ENCODE measurements around the gene RNF11.

RNF11 gene

GRCh38 chr1:51280321-51280978 lies 44.4 kb downstream of the RNF11 start:
- Histone ChIP-seq H3K9me3 (ENCODE audit: insufficient read depth, low read length) (no peaks in the 10 kb centered on the region), H3K36me3 (ENCODE audit: low read length) (no peaks in the 10 kb centered on the region), H3K4me2 (ENCODE audit: low read depth, low read length, poor library complexity, severe bottlenecking) (no peak overlapping the region), H3K27ac (ENCODE audit: low read depth, low read length) (no peak overlapping the region), H2AFZ (ENCODE audit: low read depth, low read length, severe bottlenecking) (no peak overlapping the region), H3F3A (ENCODE audit: insufficient read depth) (no peaks in the 10 kb centered on the region), H3K9me2 (replicated peaks; ENCODE audit: insufficient read depth, low read length) (no peaks in the 10 kb centered on the region), H4K20me1 (ENCODE audit: low read depth, low read length) (no peaks in the 10 kb centered on the region), H3K9ac (ENCODE audit: low read length) (no peak overlapping the region), H3K27me3 (ENCODE audit: low read length) (no peaks in the 10 kb centered on the region), H3K79me2 (ENCODE audit: insufficient read depth, low read length) (no peaks in the 10 kb centered on the region), H3K4me3 (ENCODE audit: insufficient read depth, low read length, poor library complexity, severe bottlenecking) (no peak overlapping the region)
- TF ChIP-seq EZH2phosphoT487 (conservative IDR thresholded peaks at IDR 0.05; ENCODE audit: low read length): no peak
- no peak for TF ChIP-seq CTCF (IDR thresholded peaks at IDR 0.05; ENCODE audit: insufficient read depth, low read length, poor library complexity, severe bottlenecking)

GRCh38 chr1:51281807-51282206 lies 45.7 kb downstream of the RNF11 start:
- no peaks in the 10 kb centered on the region for H4K20me1 ChIP-seq (ENCODE audit: low read depth, low read length)
- no peak overlapping the region for H2AFZ ChIP-seq (ENCODE audit: low read depth, low read length, severe bottlenecking)
- no peaks in the 10 kb centered on the region for H3K27me3 ChIP-seq (ENCODE audit: low read length)
- H3K4me2 ChIP-seq (ENCODE audit: low read depth, low read length, poor library complexity, severe bottlenecking): no peak overlapping the region
- H3K9me3 ChIP-seq (ENCODE audit: insufficient read depth, low read length): no peaks in the 10 kb centered on the region
- H3F3A ChIP-seq (ENCODE audit: insufficient read depth): no peaks in the 10 kb centered on the region
- no peaks in the 10 kb centered on the region for H3K9me2 ChIP-seq (replicated peaks; ENCODE audit: insufficient read depth, low read length)
- no peak overlapping the region for H3K9ac ChIP-seq (ENCODE audit: low read length)
- no peak overlapping the region for H3K27ac ChIP-seq (ENCODE audit: low read depth, low read length)
- H3K4me3 ChIP-seq (ENCODE audit: insufficient read depth, low read length, poor library complexity, severe bottlenecking): no peak overlapping the region
- no peaks in the 10 kb centered on the region for H3K36me3 ChIP-seq (ENCODE audit: low read length)
- no peaks in the 10 kb centered on the region for H3K79me2 ChIP-seq (ENCODE audit: insufficient read depth, low read length)
- TF ChIP-seq CTCF (IDR thresholded peaks at IDR 0.05; ENCODE audit: insufficient read depth, low read length, poor library complexity, severe bottlenecking): no peak
- TF ChIP-seq EZH2phosphoT487 (conservative IDR thresholded peaks at IDR 0.05; ENCODE audit: low read length): no peak

- Histone ChIP-seq H4K20me1 (ENCODE audit: low read depth, low read length) (no peaks in the 10 kb centered on the region), H3F3A (ENCODE audit: insufficient read depth) (no peaks in the 10 kb centered on the region), H3K4me3 (ENCODE audit: insufficient read depth, low read length, poor library complexity, severe bottlenecking) (no peak overlapping the region), H2AFZ (ENCODE audit: low read depth, low read length, severe bottlenecking) (no peak overlapping the region), H3K4me2 (ENCODE audit: low read depth, low read length, poor library complexity, severe bottlenecking) (no peak overlapping the region), H3K27me3 (ENCODE audit: low read length) (no peaks in the 10 kb centered on the region), H3K27ac (ENCODE audit: low read depth, low read length) (no peak overlapping the region), H3K36me3 (ENCODE audit: low read length) (no peaks in the 10 kb centered on the region), H3K9me3 (ENCODE audit: insufficient read depth, low read length) (no peaks in the 10 kb centered on the region), H3K79me2 (ENCODE audit: insufficient read depth, low read length) (no peaks in the 10 kb centered on the region), H3K9ac (ENCODE audit: low read length) (no peak overlapping the region), H3K9me2 (replicated peaks; ENCODE audit: insufficient read depth, low read length) (no peaks in the 10 kb centered on the region)
- TF ChIP-seq CTCF (IDR thresholded peaks at IDR 0.05; ENCODE audit: insufficient read depth, low read length, poor library complexity, severe bottlenecking) (no peak), EZH2phosphoT487 (conservative IDR thresholded peaks at IDR 0.05; ENCODE audit: low read length) (no peak)
Observed at GRCh38 chr1:51282605-51283004, 46.5 kb downstream of the RNF11 start.
